ENCODE results near the gene NACC1. TPM values are rescaled to one million over a fixed set of nuclear protein-coding genes. Genes with fewer than 3 reads are reported as not detected.

Gene NACC1
- total and polyA plus RNA-seq, 2 of the 13 experiments (the other 11 are each of a cell fraction or from before 2014, with no cell fraction given): 31.8 to 42.3 TPM

- TF ChIP-seq TFE3 (CRISPR knock-in tag; IDR thresholded peaks at IDR 0.05): no peak
- TF ChIP-seq YEATS4 (CRISPR knock-in tag; IDR thresholded peaks at IDR 0.05; ENCODE audit: borderline replicate concordance): no peak
- TF ChIP-seq ZNF530 (CRISPR knock-in tag; IDR thresholded peaks at IDR 0.05; ENCODE audit: low read depth): no peak
- no peak for TF ChIP-seq MIER3 (CRISPR knock-in tag; IDR thresholded peaks at IDR 0.05; ENCODE audit: borderline replicate concordance)
- no peak for TF ChIP-seq ZNF567 (CRISPR knock-in tag; IDR thresholded peaks at IDR 0.05; ENCODE audit: borderline replicate concordance)
- peak; percentile 53 for TF ChIP-seq RARA (CRISPR knock-in tag; IDR thresholded peaks at IDR 0.05)
- no peak for TF ChIP-seq ZNF552 (CRISPR knock-in tag; IDR thresholded peaks at IDR 0.05; ENCODE audit: borderline replicate concordance)
- no peak for TF ChIP-seq NFIB (CRISPR knock-in tag; IDR thresholded peaks at IDR 0.05; ENCODE audit: borderline replicate concordance)
- TF ChIP-seq ZNF607 (CRISPR knock-in tag; IDR thresholded peaks at IDR 0.05; ENCODE audit: borderline replicate concordance): no peak
- no peak for TF ChIP-seq ZNF772 (CRISPR knock-in tag; IDR thresholded peaks at IDR 0.05)
- no peak for TF ChIP-seq NKX3-1 (CRISPR knock-in tag; IDR thresholded peaks at IDR 0.05)
- peak; percentile 95 for TF ChIP-seq AGO1 (IDR thresholded peaks at IDR 0.05; ENCODE audit: low read depth, low read length, poor library complexity, severe bottlenecking)
- no peak for TF ChIP-seq FOSL1 (CRISPR knock-in tag; IDR thresholded peaks at IDR 0.05; ENCODE audit: borderline replicate concordance)
- TF ChIP-seq ELF1 (CRISPR knock-in tag; IDR thresholded peaks at IDR 0.05): peak; percentile 33; the same call in 1 of the 2 replicates
- TF ChIP-seq HOXA3 (CRISPR knock-in tag; IDR thresholded peaks at IDR 0.05): peak; percentile 72
- TF ChIP-seq HNF4A (CRISPR knock-in tag; IDR thresholded peaks at IDR 0.05): no peak
- no peak for TF ChIP-seq KLF15 (CRISPR knock-in tag; IDR thresholded peaks at IDR 0.05; ENCODE audit: borderline replicate concordance)
- no peak for TF ChIP-seq ZNF18 (CRISPR knock-in tag; IDR thresholded peaks at IDR 0.05; ENCODE audit: insufficient replicate concordance)
- TF ChIP-seq ARNT (IDR thresholded peaks at IDR 0.05): no peak
- TF ChIP-seq NONO (IDR thresholded peaks at IDR 0.05): no peak
- no peak for TF ChIP-seq NONO (CRISPR knock-in tag; conservative IDR thresholded peaks at IDR 0.05)
- TF ChIP-seq PLRG1 (conservative IDR thresholded peaks at IDR 0.05): no peak
- TF ChIP-seq DNMT3B (CRISPR knock-in tag; conservative IDR thresholded peaks at IDR 0.05): no peak
- TF ChIP-seq ZUFSP (CRISPR knock-in tag; IDR thresholded peaks at IDR 0.05; ENCODE audit: borderline replicate concordance): no peak
- TF ChIP-seq EED (CRISPR knock-in tag; IDR thresholded peaks at IDR 0.05): 0 out of 2 replicates have a peak, but pooled peaks have one; percentile 18
- no peak for TF ChIP-seq CENPT (CRISPR knock-in tag; IDR thresholded peaks at IDR 0.05; ENCODE audit: low read depth)
- no peak for TF ChIP-seq RBM22 (optimal IDR thresholded peaks at IDR 0.05; ENCODE audit: low read length)
- no peak for TF ChIP-seq PREB (CRISPR knock-in tag; IDR thresholded peaks at IDR 0.05)
These were observed 36.2 kb downstream of the NACC1 start (continued) for GRCh38 chr19:13154241-13154778.

Measured in HepG2 (cell line).